ENCODE data around the gene CREM. TPM values are rescaled to one million over a fixed set of nuclear protein-coding genes. Genes with fewer than 3 reads are reported as not detected.

CREM gene
- total RNA-seq, 1 experiment from 2014 or later: 58.3 TPM

DNA sequence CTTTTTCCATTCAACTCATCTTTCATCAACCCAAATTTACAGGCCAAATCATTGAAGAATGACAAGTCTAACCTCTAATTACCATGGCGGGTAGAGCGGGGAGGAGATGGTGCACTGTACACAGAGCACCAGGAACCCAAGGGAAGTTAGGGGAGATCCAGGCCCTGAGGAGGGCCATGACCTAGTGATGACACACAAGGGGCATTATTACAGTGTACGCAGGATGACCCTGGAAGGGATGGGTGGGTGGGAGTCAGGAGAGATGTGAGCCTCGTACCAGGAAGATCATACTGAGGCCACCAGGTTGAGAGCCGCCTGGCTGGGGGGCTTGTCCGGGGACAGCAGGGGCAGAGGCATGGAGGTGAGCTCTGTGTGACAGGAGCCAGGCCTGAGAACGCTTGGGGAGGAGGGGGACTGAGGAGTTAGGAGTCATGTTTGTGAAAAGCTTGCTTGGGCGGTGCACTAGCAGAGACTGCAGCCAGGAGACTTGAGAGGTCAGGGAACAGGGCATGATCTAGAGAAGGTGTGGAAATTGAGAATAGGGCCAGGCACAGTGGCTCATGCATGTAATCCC lies 120.2 kb downstream of the CREM start:
- no peak for DNase-seq (ENCODE audit: low spot score)
- in situ Hi-C loops (cut with HindIII; ENCODE audit: low sequenced_read_pairs): no loop called here

DNA sequence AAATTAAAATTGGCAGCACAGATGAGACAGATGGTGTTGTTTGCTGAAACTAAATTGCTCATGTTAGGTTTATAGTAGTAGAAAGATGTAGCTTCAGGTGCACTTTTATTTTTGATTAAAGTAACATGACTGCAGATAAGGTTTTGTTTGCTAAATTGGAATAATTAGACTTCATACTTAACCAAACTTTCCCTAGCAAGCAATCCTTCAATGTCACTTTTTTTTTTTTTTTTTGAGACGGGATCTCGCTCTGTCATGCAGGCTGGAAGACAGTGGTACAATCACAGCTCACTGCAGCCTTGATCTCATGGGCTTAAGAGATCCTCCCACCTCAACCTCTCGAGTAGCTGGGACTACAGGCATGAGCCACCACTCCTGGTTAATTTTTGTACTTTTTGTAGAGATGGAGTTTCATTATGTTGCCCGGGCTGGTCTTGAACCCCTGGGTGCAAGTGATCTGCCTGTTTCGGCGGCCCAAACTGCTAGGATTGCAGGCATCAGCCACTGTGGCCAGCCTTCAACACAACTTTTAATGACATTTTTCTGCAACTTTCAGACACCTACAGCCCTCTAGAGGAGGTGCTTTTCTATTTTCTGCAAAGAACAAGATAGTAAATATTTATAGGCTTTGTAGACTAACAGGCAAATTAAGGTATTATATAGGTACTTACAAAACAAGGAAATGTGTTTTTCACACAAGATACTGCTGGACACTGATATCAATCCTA lies 124.9 kb downstream of the CREM start:
- in situ Hi-C loops (cut with HindIII; ENCODE audit: low sequenced_read_pairs): no loop called here
- DNase-seq (ENCODE audit: low spot score): no peak

DNA sequence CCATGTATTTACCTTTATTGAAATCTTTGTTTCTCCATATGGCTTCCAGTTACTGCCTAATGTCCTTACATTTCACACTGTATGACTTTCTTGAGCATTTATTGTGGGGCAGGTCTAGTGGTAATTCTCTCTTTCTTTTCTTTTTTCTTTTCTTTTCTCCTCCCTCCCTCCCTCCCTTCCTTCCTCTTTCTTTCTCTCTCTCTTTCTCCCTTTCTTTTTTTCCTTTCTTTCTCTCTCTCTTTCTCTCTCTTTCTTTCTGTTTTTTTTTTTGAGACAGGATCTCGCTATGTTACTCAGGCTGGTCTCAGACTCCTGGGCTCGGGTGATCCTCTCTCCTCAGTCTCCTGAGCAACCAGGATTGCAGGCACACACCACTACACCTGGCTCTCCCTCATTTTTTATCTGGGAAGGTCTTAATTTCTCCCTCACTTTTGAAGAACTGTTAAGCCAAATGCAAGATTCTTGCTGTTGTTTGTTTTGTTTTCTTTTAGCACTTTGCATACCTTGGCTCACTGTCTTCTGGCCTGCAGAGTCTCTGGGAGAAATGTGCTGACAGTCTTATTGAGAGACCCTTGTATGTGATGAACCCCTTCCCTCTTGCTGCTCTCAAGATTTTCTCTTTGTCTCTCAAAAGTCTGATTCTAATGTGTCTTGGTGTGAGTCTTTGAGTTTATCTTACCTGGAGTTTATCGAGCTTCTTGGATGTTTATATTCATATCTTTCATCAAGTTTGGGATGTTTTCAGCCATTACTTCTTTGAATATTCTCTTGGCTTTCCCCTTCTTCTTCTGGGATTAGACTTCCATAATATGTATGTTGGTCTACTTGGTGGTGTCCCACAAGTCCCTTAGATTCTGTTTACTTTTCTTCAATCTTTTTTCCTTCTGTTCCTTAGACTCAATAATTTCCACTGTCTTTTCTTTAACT lies 130.7 kb downstream of the CREM start:
- in situ Hi-C loops (cut with HindIII; ENCODE audit: low sequenced_read_pairs): no loop called here
- DNase-seq (ENCODE audit: low spot score): no peak

DNA sequence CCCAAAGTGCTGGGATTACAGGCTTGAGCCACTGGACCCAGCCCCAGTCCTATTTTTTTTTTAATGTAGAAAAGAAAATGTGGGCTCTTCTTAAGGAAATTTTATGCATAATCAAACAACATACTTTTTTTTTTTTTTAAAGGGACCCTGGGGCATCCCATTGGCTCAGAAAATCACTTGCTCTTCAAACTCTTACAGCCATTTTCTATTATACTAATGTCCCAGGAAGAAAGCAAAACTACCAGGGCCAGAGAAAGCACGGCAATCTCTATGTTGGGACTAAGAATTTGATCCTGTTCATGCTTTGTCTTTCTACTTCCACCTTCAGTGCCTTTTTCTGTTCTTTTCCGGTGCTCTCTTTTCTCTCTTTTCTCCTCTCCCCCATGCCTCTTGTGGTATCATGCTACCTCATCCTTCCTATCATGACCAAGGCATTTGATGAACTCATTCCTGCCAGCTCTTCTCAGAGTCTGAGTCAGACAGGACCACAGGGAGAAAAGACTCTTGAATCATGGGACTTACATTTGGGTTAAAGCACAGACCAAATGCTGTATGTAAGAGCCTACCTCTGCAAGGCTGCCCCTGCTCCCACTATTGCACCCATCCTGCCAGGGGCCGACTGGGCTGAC lies 133.2 kb downstream of the CREM start:
- in situ Hi-C loops (cut with HindIII; ENCODE audit: low sequenced_read_pairs): no loop called here
- DNase-seq (ENCODE audit: low spot score): no peak

DNA sequence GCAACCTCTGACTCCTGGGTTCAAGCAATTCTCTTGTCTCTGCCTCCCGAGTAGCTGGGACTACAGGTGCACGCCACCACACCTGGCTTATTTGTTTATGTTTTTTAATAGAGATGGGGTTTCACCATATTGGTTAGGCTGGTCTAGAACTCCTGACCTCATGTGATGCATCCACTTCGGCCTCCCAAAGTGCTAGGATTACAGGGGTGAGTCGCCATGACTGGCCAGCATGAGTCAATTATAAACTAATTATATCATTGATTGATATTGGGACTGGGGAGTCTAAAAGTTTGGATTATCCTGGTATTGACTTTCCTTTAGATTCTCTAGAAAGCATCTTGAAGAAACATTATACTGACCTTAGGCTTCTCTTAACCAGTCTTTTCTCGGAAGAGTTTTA lies 135.8 kb downstream of the CREM start:
- no peak for DNase-seq (ENCODE audit: low spot score)
- in situ Hi-C loops (cut with HindIII; ENCODE audit: low sequenced_read_pairs): no loop called here

Other genes starting within 250 kb of the CREM start
- 17.2 and 29.2 TPM in 2 replicates for gene CUL2, start 36.5 kb upstream of the CREM start, total RNA-seq (2014; rRNA removed; shearing (Covaris generic))
- gene CCNY, start 209.7 kb downstream of the CREM start, total RNA-seq (2014; rRNA removed; shearing (Covaris generic)): 62.9 and 77.4 TPM in 2 replicates

Data from G401 (cell line).